OCI-LY7 (cell line): ENCODE results near the gene FMN2. TPM values are rescaled to one million over a fixed set of nuclear protein-coding genes. Genes with fewer than 3 reads are reported as not detected.

Experiments
- BruUV-seq: library from RNA; stranded (reverse); fragments of 400-500 nt; replicated peaks from 2 replicates; lab custom pipeline; 2021; lab: Mats Ljungman, UMichigan
- CTCF ChIA-PET: fragments of 300-600 bp; sonication (Branson Sonifier 250); formaldehyde crosslinking; loops from one replicate; lab custom pipeline; 2022; ENCODE audit warnings: antibody characterized with exemption; ENCODE audit not compliant: unreplicated experiment; lab: Charles Lee
- POLR2A ChIA-PET: fragments of 300-600 bp; sonication (Branson Sonifier 250); formaldehyde crosslinking; loops from one replicate; lab custom pipeline; 2022; ENCODE audit warnings: antibody characterized with exemption; lab: Charles Lee
- DNase-seq: peaks from one replicate; pipeline ENCODE4 v3.0.0-alpha.2; 2015; ENCODE audit warnings: low spot score
- H2AFZ ChIP-seq: fragments of 200-600 bp; sonication (generic), shearing (Covaris generic); 2 replicates; pipeline ENCODE4 v1.6.1; 2014; ENCODE audit warnings: mild to moderate bottlenecking, antibody characterized with exemption, low read length, moderate library complexity
- H3K27ac ChIP-seq: fragments of 200-600 bp; sonication (generic); 2 replicates; pipeline ENCODE4 v1.5.1; 2014; ENCODE audit warnings: mixed run types, low read depth, mild to moderate bottlenecking, moderate library complexity, low read length, inconsistent platforms; ENCODE audit not compliant: poor library complexity, severe bottlenecking
- H3K36me3 ChIP-seq: fragments of 200-600 bp; sonication (generic); 2 replicates; pipeline ENCODE4 v1.6.1; 2014; ENCODE audit warnings: mild to moderate bottlenecking, antibody characterized with exemption, low read length, moderate library complexity, mixed read lengths; ENCODE audit not compliant: insufficient read depth
- H3K4me1 ChIP-seq: fragments of 200-600 bp; sonication (generic); 2 replicates; pipeline ENCODE4 v1.5.1; 2014; ENCODE audit warnings: mild to moderate bottlenecking, low read length; ENCODE audit not compliant: insufficient read depth, poor library complexity, severe bottlenecking
- H3K4me2 ChIP-seq: fragments of 200-600 bp; sonication (generic); 2 replicates; pipeline ENCODE4 v1.6.1; 2014; ENCODE audit warnings: mild to moderate bottlenecking, low read length
- H3K4me3 ChIP-seq: fragments of 200-600 bp; sonication (generic); 2 replicates; pipeline ENCODE4 v1.5.1; 2014; ENCODE audit warnings: mild to moderate bottlenecking, low read depth, low read length; ENCODE audit not compliant: poor library complexity, severe bottlenecking
- H3K79me2 ChIP-seq: fragments of 200-600 bp; sonication (generic); 2 replicates; pipeline ENCODE4 v1.6.1; 2016; ENCODE audit warnings: low read depth, mild to moderate bottlenecking, low read length, moderate library complexity, mixed read lengths; ENCODE audit not compliant: insufficient read depth
- H3K9me2 ChIP-seq: fragments of 200-600 bp; sonication (generic); 2 replicates; pipeline ENCODE4 v1.6.1; 2016; ENCODE audit warnings: mild to moderate bottlenecking, low read length, mixed read lengths; ENCODE audit not compliant: insufficient read depth
- H3K9me3 ChIP-seq: fragments of 200-600 bp; sonication (generic); 2 replicates; pipeline ENCODE4 v1.6.1; 2014; ENCODE audit warnings: mild to moderate bottlenecking, mixed run types, low read length, mixed read lengths
- H4K20me1 ChIP-seq: fragments of 200-600 bp; sonication (generic); 2 replicates; pipeline ENCODE4 v1.6.1; 2014; ENCODE audit warnings: mild to moderate bottlenecking, antibody characterized with exemption, low read length, moderate library complexity, mixed read lengths; ENCODE audit not compliant: insufficient read depth
- CTCF ChIP-seq: fragments of 200-600 bp; sonication (generic); conservative IDR thresholded peaks from 2 replicates; pipeline ENCODE4 v1.5.1; 2014; ENCODE audit warnings: mild to moderate bottlenecking, antibody characterized with exemption, low read length, moderate library complexity, mixed read lengths
- EZH2phosphoT487 ChIP-seq: fragments of 200-600 bp; sonication (generic); IDR thresholded peaks from 2 replicates; pipeline ENCODE4 v1.6.1; 2018; ENCODE audit warnings: low read depth, borderline replicate concordance, mild to moderate bottlenecking, mixed run types, antibody characterized with exemption, low read length, moderate library complexity, mixed read lengths
- intact Hi-C: fragments of 100-400 bp; cut with micrococcal nuclease; formaldehyde crosslinking; loops from one replicate; pipeline ENCODE4 v1.10.0; 2022; ENCODE audit not compliant: unreplicated experiment
- total RNA-seq, 2 experiments: library from RNA; depleted of rRNA in 1 of 2; stranded (reverse); fragments of >200 nt in 1 of 2; shearing (Covaris generic) in 1 of 2; gene quantifications; 2 replicates each; pipeline ENCODE4 v1.2.3, GENCODE V29; 2014 to 2022

Gene FMN2
- total RNA-seq, 2 experiments from 2014 or later: not detected

- intact Hi-C loops: no loop called here
- POLR2A ChIA-PET: interaction anchor here (0.5 to 1.2 kb wide), 5 partner anchors 10 to 136 kb away, joined by 3 to 4 read pairs (median 4); no protein-coding TSS in a partner anchor
- H3K9me3 ChIP-seq: no peaks in the 10 kb centered on the region
- H3K4me1 ChIP-seq: no peaks in the 10 kb centered on the region
- H3K4me3 ChIP-seq: no peak overlapping the region
- H2AFZ ChIP-seq: no peak overlapping the region
- no peak overlapping the region for H3K27ac ChIP-seq
- H3K9me2 ChIP-seq: no peaks in the 10 kb centered on the region
- H3K36me3 ChIP-seq: no peaks in the 10 kb centered on the region
- CTCF ChIA-PET: no interaction called here
- TF ChIP-seq EZH2phosphoT487 (no peak), CTCF (no peak)
- BruUV-seq: no TSS peak
- no peak for DNase-seq
- no peaks in the 10 kb centered on the region for H4K20me1 ChIP-seq
- H3K4me2 ChIP-seq: no peak overlapping the region
- no peaks in the 10 kb centered on the region for H3K79me2 ChIP-seq
Measured at GRCh38 chr1:240435996-240436566, 344.4 kb downstream of the FMN2 start.

- Histone ChIP-seq H3K9me3 (no peaks in the 10 kb centered on the region), H3K27ac (no peak overlapping the region), H3K36me3 (no peaks in the 10 kb centered on the region), H3K4me2 (no peak overlapping the region), H3K9me2 (no peaks in the 10 kb centered on the region), H4K20me1 (no peaks in the 10 kb centered on the region), H3K4me3 (no peak overlapping the region), H3K79me2 (no peaks in the 10 kb centered on the region), H3K4me1 (no peaks in the 10 kb centered on the region), H2AFZ (no peak overlapping the region)
- POLR2A ChIA-PET: no interaction called here
- TF ChIP-seq EZH2phosphoT487 (no peak), CTCF (no peak)
- no TSS peak for BruUV-seq
- intact Hi-C loops: no loop called here
- DNase-seq: no peak
- CTCF ChIA-PET: no interaction called here
Measured at GRCh38 chr1:240441669-240442068, 350.0 kb downstream of the FMN2 start.

GRCh38 chr1:240445369-240445768 lies 353.7 kb downstream of the FMN2 start:
- Histone ChIP-seq H2AFZ (no peak overlapping the region), H3K4me2 (no peak overlapping the region), H3K79me2 (no peaks in the 10 kb centered on the region), H3K9me2 (no peaks in the 10 kb centered on the region), H3K9me3 (no peaks in the 10 kb centered on the region), H3K4me1 (no peaks in the 10 kb centered on the region), H3K27ac (no peak overlapping the region), H3K36me3 (no peaks in the 10 kb centered on the region), H3K4me3 (no peak overlapping the region), H4K20me1 (no peaks in the 10 kb centered on the region)
- no peak for TF ChIP-seq EZH2phosphoT487
- no peak for TF ChIP-seq CTCF
- intact Hi-C loops: no loop called here
- ChIA-PET POLR2A (interaction anchor here (0.5 to 0.7 kb wide), 3 partner anchors 9 to 274 kb away, joined by 3 to 6 read pairs (median 4); no protein-coding TSS in a partner anchor), CTCF (no interaction called here)
- no peak for DNase-seq
- no TSS peak for BruUV-seq
